ENCODE measurements around the gene DNAJC6. TPM values are rescaled to one million over a fixed set of nuclear protein-coding genes. Genes with fewer than 3 reads are reported as not detected.

Gene DNAJC6
- total RNA-seq, 3 donors from 2014 or later: 1.6 to 9.6 (median 1.8) TPM

- H3K4me3 ChIP-seq: no peak overlapping the region
- H3K36me3 ChIP-seq (ENCODE audit: low read depth): no peaks in the 10 kb centered on the region
- no peaks in the 10 kb centered on the region for H3K4me1 ChIP-seq (ENCODE audit: low read depth)
- ATAC-seq (no peak), DNase-seq (no peak)
- intact Hi-C loops (cut with DNase I, micrococcal nuclease): no loop called here
- no peak for TF ChIP-seq CTCF (IDR thresholded peaks at IDR 0.05)
- H3K9me3 ChIP-seq: no peaks in the 10 kb centered on the region
These were observed 33.0 kb upstream of the DNAJC6 start for GRCh38 chr1:65276197-65276939.

- DNase-seq (no peak), ATAC-seq (no peak)
- H3K4me1 ChIP-seq (ENCODE audit: low read depth): no peaks in the 10 kb centered on the region
- no peak overlapping the region for H3K4me3 ChIP-seq
- H3K36me3 ChIP-seq (ENCODE audit: low read depth): no peaks in the 10 kb centered on the region
- H3K9me3 ChIP-seq: no peaks in the 10 kb centered on the region
- intact Hi-C loops (cut with DNase I, micrococcal nuclease): no loop called here
- no peak for TF ChIP-seq CTCF (IDR thresholded peaks at IDR 0.05)
These were observed 31.6 kb upstream of the DNAJC6 start for GRCh38 chr1:65277605-65278347.

GRCh38 chr1:65278376-65279069, 30.8 kb upstream of the DNAJC6 start:
- intact Hi-C loops (cut with DNase I, micrococcal nuclease): no loop called here
- no peaks in the 10 kb centered on the region for H3K4me1 ChIP-seq (ENCODE audit: low read depth)
- H3K9me3 ChIP-seq: no peaks in the 10 kb centered on the region
- TF ChIP-seq CTCF (IDR thresholded peaks at IDR 0.05): no peak
- DNase-seq: no peak
- H3K4me3 ChIP-seq: no peak overlapping the region
- ATAC-seq: no peak
- no peaks in the 10 kb centered on the region for H3K36me3 ChIP-seq (ENCODE audit: low read depth)

GRCh38 chr1:65279070-65279779, 30.1 kb upstream of the DNAJC6 start:
- Histone ChIP-seq H3K9me3 (no peaks in the 10 kb centered on the region), H3K4me1 (ENCODE audit: low read depth) (no peaks in the 10 kb centered on the region), H3K4me3 (no peak overlapping the region), H3K36me3 (ENCODE audit: low read depth) (no peaks in the 10 kb centered on the region)
- TF ChIP-seq CTCF (IDR thresholded peaks at IDR 0.05): no peak
- ATAC-seq (no peak), DNase-seq (no peak)
- intact Hi-C loops (cut with DNase I, micrococcal nuclease): no loop called here

GRCh38 chr1:65281846-65282245, 27.5 kb upstream of the DNAJC6 start:
- no peak overlapping the region for H3K4me3 ChIP-seq
- intact Hi-C loops (cut with DNase I, micrococcal nuclease): no loop called here
- no peak for DNase-seq
- no peaks in the 10 kb centered on the region for H3K36me3 ChIP-seq (ENCODE audit: low read depth)
- no peaks in the 10 kb centered on the region for H3K4me1 ChIP-seq (ENCODE audit: low read depth)
- TF ChIP-seq CTCF (IDR thresholded peaks at IDR 0.05): no peak
- H3K9me3 ChIP-seq: no peaks in the 10 kb centered on the region
- no peak for ATAC-seq

All from mucosa of descending colon (tissue), 3 donors.